MV-4-11 (cell line): ENCODE results near the gene IL17REL.
"Not testable (repeated sequence)": the region's sequence is repeated elsewhere in the genome, so short reads cannot be mapped to it uniquely, and the experiment has no call there.

Experiments
- DNase-seq: peaks from one replicate; lab custom pipeline; 2025; lab: John Stamatoyannopoulos, UW

Gene IL17REL

GRCh38 chr22:49986325-49986724, 26.2 kb downstream of the IL17REL start:
- DNase-seq: no peak

- DNase-seq: no peak
Measured at GRCh38 chr22:49983148-49984042, 29.2 kb downstream of the IL17REL start.

GRCh38 chr22:49981799-49982198, 30.8 kb downstream of the IL17REL start:
- not testable (repeated sequence) for DNase-seq

GRCh38 chr22:49979587-49980264, 32.8 kb downstream of the IL17REL start:
- DNase-seq: peak; percentile 81

- no peak for DNase-seq
Measured at GRCh38 chr22:49977578-49977977, 35.0 kb downstream of the IL17REL start.

GRCh38 chr22:49976439-49977175, 36.0 kb downstream of the IL17REL start:
- DNase-seq: peak; percentile 49

GRCh38 chr22:49975543-49976389, 36.8 kb downstream of the IL17REL start:
- no peak for DNase-seq

GRCh38 chr22:49973018-49973961, 39.3 kb downstream of the IL17REL start:
- no peak for DNase-seq

GRCh38 chr22:49972163-49973017, 40.2 kb downstream of the IL17REL start:
- no peak for DNase-seq

GRCh38 chr22:49971232-49972162, 41.1 kb downstream of the IL17REL start:
- no peak for DNase-seq

- peak; percentile 97 for DNase-seq
Measured at GRCh38 chr22:49970528-49971231, 41.9 kb downstream of the IL17REL start.

GRCh38 chr22:49969751-49970527, 42.6 kb downstream of the IL17REL start:
- no peak for DNase-seq

- DNase-seq: no peak
Measured at GRCh38 chr22:49968831-49969661, 43.5 kb downstream of the IL17REL start.

GRCh38 chr22:49968313-49968830, 44.2 kb downstream of the IL17REL start:
- no peak for DNase-seq

GRCh38 chr22:49967706-49968208, 44.8 kb downstream of the IL17REL start:
- DNase-seq: no peak
